Smooth muscle cell (in vitro differentiated cells): ENCODE measurements around the gene BTD. TPM values are rescaled to one million over a fixed set of nuclear protein-coding genes. Genes with fewer than 3 reads are reported as not detected.
A peak's percentile ranks its signal among the peaks of the same experiment; 100 is the strongest.

ENCODE experiments used
- DNase-seq: peaks from one replicate; lab custom pipeline; 2025; ENCODE audit not compliant: unreplicated experiment; lab: John Stamatoyannopoulos, UW
- H2AFZ ChIP-seq: fragments of 200-600 bp; sonication (generic); 2 replicates; pipeline ENCODE4 v1.6.0; 2016; ENCODE audit warnings: antibody characterized with exemption, low read depth, mild to moderate bottlenecking
- H3F3A ChIP-seq: fragments of 200-600 bp; sonication (generic); 2 replicates; pipeline ENCODE4 v1.6.0; 2017; ENCODE audit warnings: antibody characterized with exemption, low read depth
- H3K27ac ChIP-seq: fragments of 200-600 bp; sonication (generic); 2 replicates; pipeline ENCODE4 v1.5.1; 2016; ENCODE audit warnings: low read depth, mild to moderate bottlenecking
- H3K27me3 ChIP-seq: fragments of 200-600 bp; sonication (generic); 2 replicates; pipeline ENCODE4 v1.6.1; 2016; ENCODE audit warnings: low read depth, mild to moderate bottlenecking
- H3K36me3 ChIP-seq: fragments of 200-600 bp; sonication (generic); 2 replicates; pipeline ENCODE4 v1.5.1; 2016; ENCODE audit warnings: low read depth
- H3K4me1 ChIP-seq: fragments of 200-600 bp; sonication (generic); 2 replicates; pipeline ENCODE4 v1.5.1; 2016; ENCODE audit warnings: low read depth
- H3K4me2 ChIP-seq: fragments of 200-600 bp; sonication (generic); 2 replicates; pipeline ENCODE4 v1.6.0; 2016; ENCODE audit warnings: mild to moderate bottlenecking
- H3K4me3 ChIP-seq: fragments of 200-600 bp; sonication (generic); 2 replicates; pipeline ENCODE4 v1.5.1; 2016; ENCODE audit warnings: mild to moderate bottlenecking
- H3K79me2 ChIP-seq: fragments of 200-600 bp; sonication (generic); 2 replicates; pipeline ENCODE4 v1.6.0; 2016; ENCODE audit warnings: low read depth, mild to moderate bottlenecking
- H3K9ac ChIP-seq: fragments of 200-600 bp; sonication (generic); 2 replicates; pipeline ENCODE4 v1.6.0; 2016; ENCODE audit warnings: low read depth
- H3K9me3 ChIP-seq: fragments of 200-600 bp; sonication (generic); replicated peaks from 2 replicates; pipeline ENCODE4 v1.5.1; 2016; ENCODE audit warnings: low read depth
- H4K20me1 ChIP-seq: fragments of 200-600 bp; sonication (generic); 2 replicates; pipeline ENCODE4 v1.6.0; 2016; ENCODE audit warnings: low read depth
- WGBS: methylation state at CpG from one replicate; pipeline ENCODE4 v1.1.7; 2016; ENCODE audit warnings: low lambda C conversion rate; 5-methylcytosine and 5-hydroxymethylcytosine counted together
- polyA plus RNA-seq: library from polyadenylated mRNA; unstranded; fragments of >200 nt; fragmentation: Nextera tagmentation; extraction: Ambion mirVana; gene quantifications from 2 replicates; pipeline ENCODE4 v1.2.1, GENCODE V29; 2016
- total RNA-seq: library from RNA; depleted of rRNA; stranded (reverse); fragments of >200 nt; gene quantifications from 2 replicates; pipeline ENCODE4 v1.2.3, GENCODE V29; 2014
- TF ChIP-seq, protein P1 (sequence below): fragments of 200-600 bp; sonication (generic); IDR thresholded peaks from 2 replicates; pipeline ENCODE4 v1.5.1; 2017; ENCODE audit warnings: borderline replicate concordance, mild to moderate bottlenecking, antibody characterized with exemption; ENCODE audit not compliant: insufficient read depth, poor library complexity, severe bottlenecking

The BTD gene, protein sequence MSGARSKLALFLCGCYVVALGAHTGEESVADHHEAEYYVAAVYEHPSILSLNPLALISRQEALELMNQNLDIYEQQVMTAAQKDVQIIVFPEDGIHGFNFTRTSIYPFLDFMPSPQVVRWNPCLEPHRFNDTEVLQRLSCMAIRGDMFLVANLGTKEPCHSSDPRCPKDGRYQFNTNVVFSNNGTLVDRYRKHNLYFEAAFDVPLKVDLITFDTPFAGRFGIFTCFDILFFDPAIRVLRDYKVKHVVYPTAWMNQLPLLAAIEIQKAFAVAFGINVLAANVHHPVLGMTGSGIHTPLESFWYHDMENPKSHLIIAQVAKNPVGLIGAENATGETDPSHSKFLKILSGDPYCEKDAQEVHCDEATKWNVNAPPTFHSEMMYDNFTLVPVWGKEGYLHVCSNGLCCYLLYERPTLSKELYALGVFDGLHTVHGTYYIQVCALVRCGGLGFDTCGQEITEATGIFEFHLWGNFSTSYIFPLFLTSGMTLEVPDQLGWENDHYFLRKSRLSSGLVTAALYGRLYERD
- total RNA-seq (9.4 and 20.9 TPM in 2 replicates), polyA plus RNA-seq (16.3 and 23.6 TPM in 2 replicates)

DNA sequence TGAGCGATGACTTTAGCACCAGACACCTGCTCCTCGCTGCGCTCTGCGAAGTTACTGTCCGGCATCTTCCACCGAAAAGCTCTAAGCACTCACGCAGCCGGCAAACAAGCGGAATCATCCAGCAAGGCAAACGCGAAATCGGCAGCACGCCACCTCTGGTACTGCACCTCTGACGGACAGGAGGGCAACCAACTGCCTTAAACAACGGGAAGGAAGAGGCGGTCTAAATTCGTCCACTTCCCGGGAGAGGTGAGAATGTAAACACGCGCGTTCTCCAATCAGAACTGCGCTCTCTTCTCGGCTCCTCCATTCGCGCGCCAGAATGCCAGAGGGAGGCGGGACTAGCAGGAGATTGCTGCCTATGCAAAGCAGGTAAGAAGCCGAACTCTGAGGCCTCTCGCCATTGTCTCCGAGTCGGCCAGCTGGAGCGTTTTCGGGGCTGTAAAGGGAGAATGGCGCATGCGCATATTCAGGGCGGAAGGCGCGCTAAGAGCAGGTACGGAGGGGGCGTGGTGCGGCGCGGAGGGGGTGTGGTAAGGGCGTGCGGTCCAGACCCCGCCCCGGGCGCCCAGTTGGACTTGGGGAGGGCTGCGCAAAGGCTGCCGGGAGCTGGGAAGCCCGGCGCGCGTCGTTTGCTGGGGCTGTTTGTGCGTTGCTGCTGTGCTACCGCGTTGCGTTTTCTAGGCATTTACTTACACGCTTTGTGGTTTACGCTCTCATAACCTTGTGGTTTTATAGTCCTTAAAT, at the start of gene BTD, which contains the start of gene HACL1:
Gene BTD, plus strand, starts transcription at position 347 of the 747 bp plus-strand sequence. CDS start 33,695 bp downstream, outside the sequence.
Gene HACL1, minus strand, starts transcription at position 171 of the 747 bp plus-strand sequence. Its CDS starts 106 bp downstream, at position 65.
- Histone ChIP-seq H3K4me1 (peaks cover 11% of the 10 kb centered on the region), H3K36me3 (no peaks in the 10 kb centered on the region), H3K27ac (peak within 1 kb of the TSS; percentile 88), H3K4me2 (peak within 1 kb of the TSS; percentile 96), H3K4me3 (peak within 1 kb of the TSS; percentile 92), H3K27me3 (no peaks in the 10 kb centered on the region), H2AFZ (peak within 1 kb of the TSS; percentile 97), H3K9ac (peak within 1 kb of the TSS; percentile 85), H4K20me1 (no peaks in the 10 kb centered on the region), H3F3A (no peaks in the 10 kb centered on the region), H3K9me3 (no peaks in the 10 kb centered on the region), H3K79me2 (peaks cover 6% of the 10 kb centered on the region)
- WGBS: under 1% methylated on average over 60 of the region's 61 CpGs
- TF ChIP-seq, protein P1, sequence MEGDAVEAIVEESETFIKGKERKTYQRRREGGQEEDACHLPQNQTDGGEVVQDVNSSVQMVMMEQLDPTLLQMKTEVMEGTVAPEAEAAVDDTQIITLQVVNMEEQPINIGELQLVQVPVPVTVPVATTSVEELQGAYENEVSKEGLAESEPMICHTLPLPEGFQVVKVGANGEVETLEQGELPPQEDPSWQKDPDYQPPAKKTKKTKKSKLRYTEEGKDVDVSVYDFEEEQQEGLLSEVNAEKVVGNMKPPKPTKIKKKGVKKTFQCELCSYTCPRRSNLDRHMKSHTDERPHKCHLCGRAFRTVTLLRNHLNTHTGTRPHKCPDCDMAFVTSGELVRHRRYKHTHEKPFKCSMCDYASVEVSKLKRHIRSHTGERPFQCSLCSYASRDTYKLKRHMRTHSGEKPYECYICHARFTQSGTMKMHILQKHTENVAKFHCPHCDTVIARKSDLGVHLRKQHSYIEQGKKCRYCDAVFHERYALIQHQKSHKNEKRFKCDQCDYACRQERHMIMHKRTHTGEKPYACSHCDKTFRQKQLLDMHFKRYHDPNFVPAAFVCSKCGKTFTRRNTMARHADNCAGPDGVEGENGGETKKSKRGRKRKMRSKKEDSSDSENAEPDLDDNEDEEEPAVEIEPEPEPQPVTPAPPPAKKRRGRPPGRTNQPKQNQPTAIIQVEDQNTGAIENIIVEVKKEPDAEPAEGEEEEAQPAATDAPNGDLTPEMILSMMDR: no peak
- DNase-seq: no peak

DNA sequence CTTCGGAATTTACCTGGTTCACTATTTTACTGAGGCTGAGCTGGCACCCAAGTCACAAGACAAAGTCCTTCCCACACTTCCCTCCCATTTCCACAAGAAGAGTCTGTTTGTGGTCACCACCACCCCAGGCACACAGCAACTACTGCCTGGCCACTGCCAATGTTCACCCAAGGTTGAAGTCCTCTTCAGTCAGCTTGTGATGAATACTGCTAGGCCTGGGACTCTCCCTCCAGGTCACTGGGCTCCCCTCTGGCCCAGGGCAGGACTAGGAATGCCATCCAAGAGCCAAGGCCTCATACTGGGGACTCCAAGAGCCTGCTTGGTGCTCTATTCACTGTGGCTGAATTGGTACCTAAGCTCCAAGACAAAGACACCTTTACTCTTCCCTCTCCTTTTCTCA, 49.6 kb upstream of the BTD start:
- no peak for DNase-seq
- H3K79me2 ChIP-seq: no peaks in the 10 kb centered on the region
- H4K20me1 ChIP-seq: no peaks in the 10 kb centered on the region
- H3F3A ChIP-seq: no peaks in the 10 kb centered on the region
- H3K4me2 ChIP-seq: no peak overlapping the region
- H3K27ac ChIP-seq: no peak overlapping the region
- no peaks in the 10 kb centered on the region for H3K27me3 ChIP-seq
- no peaks in the 10 kb centered on the region for H3K9me3 ChIP-seq
- H3K9ac ChIP-seq: no peak overlapping the region
- TF ChIP-seq, protein P1: no peak
- WGBS: 100% methylated on average over 1 of the region's 1 CpG
- H2AFZ ChIP-seq: no peak overlapping the region
- no peak overlapping the region for H3K4me3 ChIP-seq
- H3K4me1 ChIP-seq: no peaks in the 10 kb centered on the region
- H3K36me3 ChIP-seq: no peaks in the 10 kb centered on the region

DNA sequence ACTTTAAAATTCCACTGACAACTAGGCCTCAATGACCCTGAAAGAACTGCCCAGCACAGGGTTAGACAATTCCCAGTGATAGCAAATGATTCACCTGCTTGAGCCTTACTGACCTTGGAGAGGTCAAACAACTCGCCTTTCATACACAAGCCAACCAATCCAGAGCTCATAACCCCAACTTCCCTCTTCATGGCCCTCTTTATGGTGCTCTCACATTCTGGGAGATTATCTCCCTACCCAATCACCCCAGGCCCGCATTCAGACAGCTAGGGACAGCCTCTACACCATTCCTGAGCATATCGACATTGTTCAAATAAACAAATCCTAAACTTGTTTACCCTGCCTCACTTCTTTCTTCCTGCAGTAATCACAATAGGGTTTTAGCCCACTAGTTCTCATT, 47.8 kb upstream of the BTD start:
- H3K27me3 ChIP-seq: no peaks in the 10 kb centered on the region

More for the DNA sequence above, 47.8 kb upstream of the BTD start:
- no peaks in the 10 kb centered on the region for H3K9me3 ChIP-seq
- no peaks in the 10 kb centered on the region for H4K20me1 ChIP-seq
- H3K27ac ChIP-seq: no peak overlapping the region
- no peaks in the 10 kb centered on the region for H3F3A ChIP-seq
- no peaks in the 10 kb centered on the region for H3K4me1 ChIP-seq
- H3K9ac ChIP-seq: no peak overlapping the region
- no peak overlapping the region for H2AFZ ChIP-seq
- H3K36me3 ChIP-seq: no peaks in the 10 kb centered on the region
- H3K4me2 ChIP-seq: no peak overlapping the region
- no peak overlapping the region for H3K4me3 ChIP-seq
- TF ChIP-seq, protein P1: no peak
- no peak for DNase-seq
- no peaks in the 10 kb centered on the region for H3K79me2 ChIP-seq
- 95% methylated on average over 3 of the region's 3 CpGs for WGBS
